ENCODE results near the gene ADAM22.

- no peak for TF ChIP-seq CTCF (IDR thresholded peaks at IDR 0.05)
- no peak for TF ChIP-seq EZH2 (IDR thresholded peaks at IDR 0.05; ENCODE audit: borderline replicate concordance, insufficient read depth, low read depth, low read length, poor library complexity, severe bottlenecking)
Measured at GRCh38 chr7:88201305-88201704, 267.3 kb downstream of the ADAM22 start.
